ENCODE measurements around the gene DCAKD. TPM values are rescaled to one million over a fixed set of nuclear protein-coding genes. Genes with fewer than 3 reads are reported as not detected.

DCAKD gene
- total RNA-seq, 1 donor from 2014 or later: 24.2 TPM

GRCh38 chr17:45016237-45016636 lies 35.2 kb downstream of the DCAKD start:
- ATAC-seq (no peak), DNase-seq (ENCODE audit: missing footprints) (no peak)
- intact Hi-C loops (cut with DNase I): no loop called here

GRCh38 chr17:45013021-45013997 lies 38.1 kb downstream of the DCAKD start:
- intact Hi-C loops (cut with DNase I): no loop called here
- DNase-seq (ENCODE audit: missing footprints) (no peak), ATAC-seq (peak; percentile 82)

- intact Hi-C loops (cut with DNase I): no loop called here
- DNase-seq (ENCODE audit: missing footprints) (no peak), ATAC-seq (no peak)
Observed at GRCh38 chr17:45011767-45012166, 39.7 kb downstream of the DCAKD start.

GRCh38 chr17:45009676-45010467 lies 41.6 kb downstream of the DCAKD start:
- DNase-seq (ENCODE audit: missing footprints) (no peak), ATAC-seq (no peak)
- intact Hi-C loops (cut with DNase I): no loop called here

GRCh38 chr17:45008216-45008615 lies 43.2 kb downstream of the DCAKD start:
- no peak for DNase-seq (ENCODE audit: missing footprints)
- no peak for ATAC-seq
- intact Hi-C loops (cut with DNase I): no loop called here

- DNase-seq (ENCODE audit: missing footprints): no peak
- intact Hi-C loops (cut with DNase I): no loop called here
- no peak for ATAC-seq
Observed at GRCh38 chr17:45006927-45007461, 44.4 kb downstream of the DCAKD start.

GRCh38 chr17:45005700-45006099 lies 45.7 kb downstream of the DCAKD start:
- DNase-seq (ENCODE audit: missing footprints) (no peak), ATAC-seq (no peak)
- intact Hi-C loops (cut with DNase I): no loop called here

GRCh38 chr17:45004388-45004787 lies 47.0 kb downstream of the DCAKD start:
- intact Hi-C loops (cut with DNase I): no loop called here
- no peak for ATAC-seq
- no peak for DNase-seq (ENCODE audit: missing footprints)

- ATAC-seq (no peak), DNase-seq (ENCODE audit: missing footprints) (no peak)
- intact Hi-C loops (cut with DNase I): no loop called here
Observed at GRCh38 chr17:45003877-45004276, 47.6 kb downstream of the DCAKD start.

- intact Hi-C loops (cut with DNase I): no loop called here
Observed at GRCh38 chr17:45001310-45001709, 50.1 kb downstream of the DCAKD start.

GRCh38 chr17:44999433-44999832 lies 52.0 kb downstream of the DCAKD start:
- DNase-seq (ENCODE audit: missing footprints) (no peak), ATAC-seq (no peak)
- intact Hi-C loops (cut with DNase I): no loop called here

More at GRCh38 chr17:45001310-45001709, 50.1 kb downstream of the DCAKD start:
- ATAC-seq: no peak
- DNase-seq (ENCODE audit: missing footprints): no peak

- ATAC-seq (no peak), DNase-seq (ENCODE audit: missing footprints) (no peak)
- intact Hi-C loops (cut with DNase I): no loop called here
Observed at GRCh38 chr17:44998646-44999045, 52.8 kb downstream of the DCAKD start.

GRCh38 chr17:44997733-44998520 lies 53.5 kb downstream of the DCAKD start:
- DNase-seq (ENCODE audit: missing footprints): no peak
- intact Hi-C loops (cut with DNase I): no loop called here

GRCh38 chr17:44996304-44996703 lies 55.1 kb downstream of the DCAKD start:
- ATAC-seq (no peak), DNase-seq (ENCODE audit: missing footprints) (no peak)
- intact Hi-C loops (cut with DNase I): no loop called here

More at GRCh38 chr17:44997733-44998520, 53.5 kb downstream of the DCAKD start:
- peak; percentile 61 for ATAC-seq

GRCh38 chr17:44995436-44996001 lies 55.9 kb downstream of the DCAKD start:
- ATAC-seq (peak; percentile 69), DNase-seq (ENCODE audit: missing footprints) (no peak)
- intact Hi-C loops (cut with DNase I): no loop called here

GRCh38 chr17:44992242-44992939 lies 59.0 kb downstream of the DCAKD start:
- intact Hi-C loops (cut with DNase I): no loop called here
- DNase-seq (ENCODE audit: missing footprints): no peak
- no peak for ATAC-seq

GRCh38 chr17:44990994-44991393 lies 60.4 kb downstream of the DCAKD start:
- intact Hi-C loops (cut with DNase I): no loop called here
- DNase-seq (ENCODE audit: missing footprints) (no peak), ATAC-seq (no peak)

All from Right ventricle myocardium inferior (tissue), 1 donor.